GM12874 (cell line): ENCODE measurements around the gene FAM13A.

Experiments
- CTCF ChIP-seq: IDR thresholded peaks from 2 replicates; pipeline ENCODE4 v1.5.1; 2011; ENCODE audit warnings: low read depth, mild to moderate bottlenecking, control low read depth, low read length, moderate library complexity; ENCODE audit not compliant: insufficient read depth

The FAM13A gene

DNA sequence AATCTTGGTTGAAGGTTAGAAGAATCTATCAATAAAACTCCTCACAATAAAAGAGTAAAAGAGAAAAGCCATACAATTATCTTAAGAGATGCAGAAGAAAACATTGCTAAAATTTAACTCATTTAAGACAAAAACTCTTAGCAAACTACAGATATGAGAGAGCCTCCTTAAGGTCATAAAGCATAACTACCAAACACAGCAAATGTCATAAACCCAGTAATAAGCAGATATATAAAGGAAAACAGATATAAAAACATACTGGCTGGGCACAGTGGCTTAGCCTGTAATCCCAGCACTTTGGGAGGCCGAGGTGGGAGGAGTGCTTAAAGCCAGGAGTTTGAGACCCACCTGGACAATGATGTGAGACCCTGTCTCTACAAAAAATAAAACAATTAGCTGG lies 165.3 kb downstream of the FAM13A start:
- TF ChIP-seq CTCF: no peak

GRCh38 chr4:88881227-88881569 lies 175.8 kb downstream of the FAM13A start:
- TF ChIP-seq CTCF: no peak

GRCh38 chr4:88880501-88881226 lies 176.3 kb downstream of the FAM13A start:
- TF ChIP-seq CTCF: no peak

DNA sequence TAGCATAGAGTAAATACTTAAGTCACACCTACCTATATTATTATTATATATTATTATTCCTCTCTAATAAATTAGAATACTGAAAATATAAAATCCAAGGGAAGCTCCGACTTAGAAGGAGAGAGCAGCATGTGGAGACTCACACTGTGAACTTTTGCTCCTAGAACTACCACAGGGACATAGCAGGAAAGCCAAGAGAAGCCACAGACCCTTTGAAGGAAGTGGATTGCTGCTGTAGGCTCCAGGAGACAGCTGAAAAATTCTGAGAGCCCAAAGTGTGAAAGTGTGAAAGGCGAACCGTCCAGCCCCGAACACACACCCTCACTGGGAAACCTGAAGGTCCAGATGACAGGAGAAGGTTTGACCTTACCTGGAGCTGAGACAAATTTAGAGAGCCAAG lies 177.0 kb downstream of the FAM13A start:
- no peak for TF ChIP-seq CTCF

- no peak for TF ChIP-seq CTCF
Observed at GRCh38 chr4:88878642-88879041, 178.3 kb downstream of the FAM13A start.

GRCh38 chr4:88870428-88870827 lies 186.6 kb downstream of the FAM13A start:
- no peak for TF ChIP-seq CTCF

DNA sequence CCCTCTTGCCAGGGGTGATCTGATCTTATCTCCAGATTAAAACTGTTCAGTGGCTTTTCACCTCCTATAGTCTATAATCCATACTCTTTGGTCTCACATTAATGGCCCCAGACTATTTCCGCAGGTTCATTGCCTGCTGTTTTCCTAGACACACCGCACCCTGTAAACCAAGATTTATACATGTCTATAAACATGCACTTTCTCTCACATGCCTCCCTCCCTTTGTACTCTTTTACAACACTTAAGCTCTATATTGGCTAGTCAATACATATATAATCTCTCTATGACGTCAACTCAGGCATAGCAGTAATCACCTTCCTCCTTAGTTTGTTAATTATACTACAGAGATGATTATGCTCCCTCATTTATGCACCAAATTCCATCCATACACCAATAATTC lies 188.5 kb downstream of the FAM13A start:
- no peak for TF ChIP-seq CTCF
